ENCODE results near the gene IL22RA1. TPM values are rescaled to one million over a fixed set of nuclear protein-coding genes. Genes with fewer than 3 reads are reported as not detected.

The IL22RA1 gene
- polyA plus RNA-seq, 4 donors = 0.11 to 4.0 (median 2.7) TPM

DNA sequence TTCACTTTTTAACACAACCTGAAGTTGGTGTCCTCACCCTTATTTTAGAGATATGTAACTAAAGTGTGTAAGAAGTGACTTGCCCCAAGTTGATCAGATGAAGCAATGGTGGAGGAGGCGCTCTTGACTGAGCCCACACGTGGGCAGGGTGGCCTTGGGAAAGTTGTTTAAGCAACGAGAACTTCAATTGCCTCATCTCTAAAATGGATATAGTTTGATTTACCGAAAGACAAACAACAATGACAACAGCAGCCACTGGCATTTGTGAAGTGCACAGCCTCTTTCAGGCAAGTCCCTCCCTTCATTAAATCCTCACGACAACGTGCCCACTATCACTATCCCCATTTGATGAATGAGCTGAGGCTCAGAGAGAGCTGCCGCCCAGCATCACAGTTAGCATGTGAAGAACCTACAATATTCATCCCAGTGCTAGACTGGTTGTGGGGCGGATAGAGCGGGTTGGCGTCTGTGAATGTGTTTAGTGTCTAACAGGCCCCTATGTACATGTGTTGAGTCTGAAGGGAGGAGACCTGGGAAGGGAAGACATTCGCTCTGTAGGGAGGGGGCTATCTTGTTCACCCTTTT lies 3.0 kb downstream of the IL22RA1 start:
- no peak for DNase-seq (ENCODE audit: low read depth in 4 of 4, low spot score in 3 of 4)

DNA sequence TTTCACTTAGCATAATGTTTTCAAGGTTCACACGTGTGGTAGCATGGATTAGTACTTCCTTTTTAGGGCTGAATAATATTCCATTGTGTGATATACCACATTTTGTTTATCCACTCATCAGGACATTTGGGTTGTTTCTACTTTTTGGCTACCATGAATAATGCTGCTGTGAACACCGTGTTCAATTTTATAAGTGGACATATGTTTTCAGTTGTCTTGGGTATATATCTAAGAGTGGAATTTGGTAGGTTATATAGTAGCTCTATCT lies 3.8 kb downstream of the IL22RA1 start:
- DNase-seq (ENCODE audit: low read depth in 4 of 4, low spot score in 3 of 4) = no peak

DNA sequence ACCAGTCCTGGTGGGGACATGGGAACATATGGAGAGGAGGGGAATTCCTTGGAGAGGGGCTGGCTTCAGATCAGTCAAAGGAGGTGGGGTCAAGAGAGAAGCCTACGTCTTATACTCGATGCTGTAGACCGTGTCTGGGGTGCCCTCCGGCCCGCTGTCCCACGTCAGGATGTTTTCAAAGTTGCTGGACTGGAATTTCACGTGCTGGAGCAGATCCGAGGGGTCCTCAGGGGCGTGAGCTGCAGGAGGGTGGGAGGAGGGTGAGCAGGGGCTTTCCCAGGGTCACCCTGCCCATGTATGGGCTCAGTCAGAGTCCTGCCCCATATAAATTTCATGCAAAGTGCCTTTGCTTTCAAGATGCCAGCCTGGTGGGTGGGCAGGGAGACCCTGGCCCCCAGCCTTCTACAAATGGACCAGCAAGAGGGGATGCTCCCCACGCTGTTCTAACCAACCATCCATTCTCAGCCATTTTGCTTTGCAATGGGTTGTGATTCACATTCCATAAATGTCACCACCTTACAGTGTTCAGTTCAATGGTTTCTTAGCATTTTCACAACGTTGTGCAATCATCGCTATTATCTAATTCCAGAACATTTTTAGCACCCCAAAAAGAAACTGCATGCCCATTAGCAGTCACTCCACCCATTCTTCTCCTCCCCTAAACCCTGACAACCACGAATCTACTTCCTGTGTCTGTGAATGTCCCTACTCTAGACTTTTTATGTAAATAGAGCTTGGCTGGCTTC lies 4.3 kb downstream of the IL22RA1 start:
- no peak for DNase-seq (ENCODE audit: low read depth in 4 of 4, low spot score in 3 of 4)

DNA sequence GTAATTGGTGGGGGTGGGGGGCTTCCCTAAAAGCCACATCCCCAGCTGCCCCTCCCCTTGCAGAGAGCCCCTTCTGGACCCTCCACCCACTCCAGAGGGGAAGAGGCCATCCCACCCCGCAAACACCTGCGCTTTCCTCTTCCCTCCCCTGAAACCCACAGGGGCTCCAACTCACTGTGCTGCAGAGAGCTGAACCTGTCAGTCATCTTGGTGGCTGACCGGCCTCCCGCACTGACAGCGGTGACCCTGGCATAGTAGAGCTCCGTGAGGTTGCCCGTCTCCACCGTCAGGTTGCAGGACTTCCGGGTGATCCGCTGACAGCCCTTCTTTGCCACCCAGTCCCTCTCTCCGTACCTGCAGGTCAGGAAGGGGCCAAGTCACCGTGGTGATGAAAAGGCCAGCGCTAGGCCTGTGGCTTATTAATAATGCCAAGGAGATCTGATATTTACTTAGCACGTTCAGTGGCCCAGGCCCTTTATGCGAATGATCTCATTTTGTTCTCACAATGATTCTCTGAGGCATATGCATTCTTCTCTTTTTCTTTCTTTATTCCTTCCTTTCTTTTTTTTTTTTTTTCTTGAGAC lies 5.9 kb downstream of the IL22RA1 start:
- DNase-seq (ENCODE audit: low read depth in 4 of 4, low spot score in 3 of 4) = no peak

DNA sequence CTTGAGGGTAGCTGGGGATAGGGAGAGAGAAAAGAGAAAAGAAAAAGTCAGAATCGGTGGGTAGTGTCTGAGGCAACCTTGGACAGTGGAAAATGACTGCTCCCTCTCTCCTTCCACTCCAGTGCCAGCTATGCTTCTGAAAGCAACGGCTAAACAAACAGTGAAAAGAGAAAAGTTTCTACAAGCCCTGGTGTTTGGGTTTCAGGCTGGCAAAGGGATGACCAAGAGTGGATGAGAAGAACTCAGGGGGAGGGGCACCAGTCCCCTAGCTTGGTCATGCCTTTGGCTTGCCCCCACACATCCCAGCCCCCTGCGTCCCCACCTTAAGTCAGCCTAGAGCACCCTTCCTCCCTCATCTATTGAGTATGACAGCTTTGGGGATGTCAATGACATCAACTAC lies 8.6 kb downstream of the IL22RA1 start:
- DNase-seq (ENCODE audit: low read depth in 4 of 4, low spot score in 3 of 4) = no peak

DNA sequence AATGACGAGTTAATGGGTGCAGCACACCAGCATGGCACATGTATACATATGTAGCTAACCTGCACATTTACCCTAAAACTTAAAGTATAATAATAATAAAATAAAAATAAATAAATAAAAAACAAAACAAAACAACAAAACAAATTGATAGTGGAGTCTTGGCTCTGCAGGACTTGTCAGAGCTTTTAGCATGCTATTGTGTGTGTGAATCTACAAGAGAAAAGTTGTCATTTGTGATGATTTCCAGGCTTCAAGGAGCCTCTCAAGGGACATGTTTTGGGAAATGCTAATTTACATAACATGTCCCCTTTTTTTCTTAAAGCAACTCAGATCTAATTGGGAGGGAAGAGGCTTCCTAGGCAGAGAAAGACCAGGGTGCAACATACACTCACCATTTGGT lies 9.1 kb downstream of the IL22RA1 start:
- DNase-seq (ENCODE audit: low read depth in 4 of 4, low spot score in 3 of 4) = no peak

DNA sequence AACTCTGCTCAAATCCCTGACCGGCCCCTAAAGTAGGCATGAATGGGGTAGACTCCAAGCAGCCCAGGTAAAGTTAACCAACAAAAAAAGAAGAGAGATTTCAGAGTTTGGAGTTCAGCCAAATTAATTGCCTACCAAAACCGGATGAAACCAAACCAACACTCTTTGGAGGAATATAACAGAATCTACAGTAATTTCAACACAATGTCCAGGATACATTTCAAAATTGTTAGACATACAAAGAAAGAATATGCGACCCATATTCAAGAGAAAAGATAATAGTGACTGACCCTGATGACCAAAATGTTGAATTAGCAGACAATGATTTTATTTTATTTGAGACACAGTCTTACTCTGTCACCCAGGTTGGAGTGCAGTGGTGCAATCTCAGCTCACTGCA lies 12.6 kb downstream of the IL22RA1 start:
- no peak for DNase-seq (ENCODE audit: low read depth in 4 of 4, low spot score in 3 of 4)

DNA sequence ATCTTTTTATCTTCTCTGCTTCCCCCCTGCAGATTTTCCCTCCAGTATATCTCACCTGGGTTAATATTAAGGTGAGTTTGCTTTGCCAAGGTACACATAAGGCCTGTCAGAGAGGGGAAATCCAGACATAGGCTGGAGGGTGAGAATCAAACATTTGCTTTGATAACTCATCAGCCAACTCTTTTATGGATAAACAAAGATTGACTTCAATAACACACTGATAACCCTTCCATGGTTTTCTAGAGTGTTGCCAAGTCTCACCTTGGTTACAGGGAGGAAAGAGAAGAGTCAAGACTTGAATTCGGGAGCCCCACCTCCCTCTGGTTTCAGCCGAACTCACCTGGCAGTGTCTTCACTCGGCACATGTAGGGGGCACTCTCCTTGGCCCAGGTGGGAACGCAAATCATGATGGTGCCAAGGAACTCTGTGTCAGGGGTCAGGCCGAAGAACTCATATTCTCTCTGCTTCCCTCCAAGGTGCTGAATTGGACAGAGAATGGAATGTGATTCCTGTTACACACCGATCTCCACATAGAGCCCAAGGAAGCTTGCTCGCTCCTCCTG lies 15.1 kb downstream of the IL22RA1 start:
- DNase-seq (ENCODE audit: low read depth in 4 of 4, low spot score in 3 of 4) = no peak

DNA sequence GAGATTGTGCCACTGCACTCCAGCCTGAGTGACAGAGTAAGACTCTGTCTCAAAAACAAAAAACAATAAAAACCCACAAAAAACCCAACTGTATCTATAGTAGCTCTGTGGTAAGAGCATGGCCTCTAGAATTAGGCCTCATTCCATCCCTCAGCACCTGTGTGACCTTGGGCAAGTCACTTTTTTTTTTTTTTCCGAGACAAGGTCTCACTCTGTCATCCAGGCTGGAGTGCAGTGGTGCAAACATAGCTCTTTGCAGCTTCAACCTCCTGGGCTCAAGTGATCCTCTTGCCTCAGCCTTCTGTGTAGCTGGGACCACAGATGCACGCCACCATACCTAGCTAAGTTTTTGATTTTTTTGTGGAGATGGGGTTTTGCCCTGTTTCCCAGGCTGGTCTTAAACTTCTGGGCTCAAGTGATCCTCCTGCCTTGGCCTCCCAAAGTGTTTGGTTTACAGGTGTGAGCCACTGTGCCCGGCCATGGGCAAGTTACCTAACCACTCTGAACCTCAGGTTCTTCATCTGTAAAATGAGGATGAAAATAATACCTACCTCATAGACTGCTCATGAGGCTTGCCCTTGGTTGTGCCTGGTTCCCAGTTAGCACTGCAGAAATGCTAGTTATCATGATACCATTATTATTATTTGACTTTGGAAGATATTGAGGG lies 15.7 kb downstream of the IL22RA1 start:
- no peak for DNase-seq (ENCODE audit: low read depth in 4 of 4, low spot score in 3 of 4)

DNA sequence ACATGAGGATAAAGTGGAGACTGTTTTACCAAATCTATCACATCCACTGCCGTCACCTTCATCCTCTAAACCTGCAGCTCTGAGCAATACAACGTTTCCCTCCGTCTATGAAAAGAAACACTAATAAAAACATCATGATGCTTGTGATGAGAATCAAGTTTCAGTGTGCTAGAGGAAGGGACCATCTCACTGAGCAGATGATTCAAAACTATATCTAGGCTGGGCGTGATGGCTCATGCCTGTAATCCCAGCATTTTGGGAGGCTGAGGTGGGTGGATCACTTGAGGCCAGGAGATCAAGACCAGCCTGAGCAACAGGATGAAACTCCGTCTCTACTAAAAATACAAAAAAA lies 16.3 kb downstream of the IL22RA1 start:
- no peak for DNase-seq (ENCODE audit: low read depth in 4 of 4, low spot score in 3 of 4)

DNA sequence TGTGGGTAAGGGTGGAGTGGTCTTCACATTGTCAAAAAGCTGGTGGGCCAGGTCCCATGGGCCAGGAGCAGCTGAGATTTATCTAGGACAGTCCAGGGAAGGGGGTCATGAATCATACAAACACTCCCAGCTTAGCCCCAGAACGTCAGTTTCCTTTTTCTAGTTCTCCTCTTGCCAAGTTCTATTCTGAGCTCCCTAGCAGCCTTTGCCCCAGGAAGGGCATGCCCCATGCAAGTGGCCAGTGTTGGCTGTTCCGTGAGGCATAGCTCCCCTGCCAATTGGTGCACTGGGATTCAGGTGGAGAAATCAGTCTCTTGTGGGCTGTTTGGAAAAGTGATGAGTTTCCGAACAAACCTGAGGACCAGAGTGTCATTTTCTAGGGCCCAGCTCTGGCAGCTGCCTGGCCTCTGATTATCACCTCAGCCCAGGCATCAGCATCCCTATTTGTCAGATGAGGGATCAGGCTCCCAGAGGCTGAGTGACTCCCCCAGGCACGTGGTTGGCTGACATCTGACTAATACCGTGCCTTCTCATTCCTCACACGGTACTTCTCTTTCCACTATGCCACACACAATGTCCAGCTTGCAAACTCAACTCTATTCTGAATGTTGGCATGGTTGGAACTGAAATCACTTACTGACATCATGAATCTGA lies 16.8 kb downstream of the IL22RA1 start:
- DNase-seq (ENCODE audit: low read depth in 4 of 4, low spot score in 3 of 4) = no peak

DNA sequence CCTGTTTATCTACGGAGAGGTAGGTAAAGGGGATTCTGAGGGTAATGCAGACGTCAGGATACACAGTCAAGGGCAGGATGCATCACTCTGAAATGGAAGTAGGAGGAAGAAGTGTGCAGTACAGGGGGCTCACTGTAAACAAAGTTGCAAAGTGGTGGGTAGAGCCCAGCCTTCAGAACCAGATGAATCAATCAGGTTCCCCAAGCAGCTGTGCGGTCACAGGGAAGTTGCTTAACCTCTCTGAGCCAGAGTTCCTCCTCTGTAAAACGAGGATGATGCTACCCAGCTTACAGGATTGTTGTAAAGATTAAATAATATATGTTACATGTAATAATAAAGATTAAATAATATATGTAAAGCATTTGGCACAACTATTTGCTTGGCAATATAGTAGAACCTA lies 17.5 kb downstream of the IL22RA1 start:
- DNase-seq (ENCODE audit: low read depth in 4 of 4, low spot score in 3 of 4) = no peak

DNA sequence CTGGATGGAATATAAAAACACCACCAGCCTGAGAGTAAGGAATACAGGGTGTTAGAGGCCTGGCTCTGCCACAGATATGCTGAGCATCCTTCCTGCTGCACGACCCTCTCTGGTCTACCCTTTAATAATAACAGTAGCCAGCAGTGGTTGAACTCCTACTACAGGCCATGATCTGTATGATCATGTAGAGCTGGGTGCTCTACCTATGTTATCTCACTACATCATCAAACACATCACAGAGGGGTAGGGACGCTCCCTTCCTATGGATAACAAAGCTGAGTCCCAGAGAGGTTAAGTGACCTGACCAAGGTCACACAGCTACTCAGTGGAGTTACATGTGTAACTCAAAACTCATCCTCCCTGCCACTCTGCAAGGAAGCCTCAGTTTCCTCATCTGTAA lies 18.0 kb downstream of the IL22RA1 start:
- no peak for DNase-seq (ENCODE audit: low read depth in 4 of 4, low spot score in 3 of 4)

DNA sequence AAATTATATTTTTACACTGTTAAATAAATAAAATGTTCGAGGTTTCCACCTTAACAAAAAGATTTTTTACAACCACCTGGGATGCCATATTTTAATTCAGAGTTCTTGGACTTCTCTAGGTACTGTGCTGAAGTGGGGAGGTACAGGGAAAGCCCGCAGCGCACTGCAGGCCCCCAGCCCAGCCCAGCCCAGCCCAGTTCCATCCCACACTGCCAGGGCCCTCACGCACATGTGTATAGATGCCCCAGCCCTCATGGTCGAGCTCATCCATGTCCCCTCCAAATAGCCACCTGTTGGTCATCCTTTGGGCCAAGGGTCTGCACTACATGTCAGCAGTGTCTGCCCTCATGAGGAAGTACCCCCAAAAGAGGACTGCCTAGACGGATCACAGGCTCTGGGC lies 19.3 kb downstream of the IL22RA1 start:
- no peak for DNase-seq (ENCODE audit: low read depth in 4 of 4, low spot score in 3 of 4)

DNA sequence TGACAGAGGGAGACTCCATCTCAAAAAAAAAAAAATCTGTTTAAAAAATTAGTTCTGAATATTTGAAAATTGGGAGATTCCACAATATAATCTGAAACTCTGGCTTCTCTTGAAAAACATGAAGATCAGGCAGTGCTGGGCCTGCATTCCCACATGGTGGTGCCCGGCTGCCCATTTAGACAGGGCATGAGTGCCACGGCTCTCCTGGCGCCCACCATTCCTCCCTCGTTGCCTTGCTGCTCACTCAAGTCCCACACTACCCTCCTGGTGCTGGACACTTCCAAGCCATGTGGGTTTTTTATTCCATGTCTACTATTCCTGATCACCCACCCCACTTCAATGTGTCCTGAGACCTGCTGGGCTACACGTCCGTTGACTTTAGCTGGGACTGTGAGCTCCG lies 20.2 kb downstream of the IL22RA1 start:
- DNase-seq (ENCODE audit: low read depth in 4 of 4, low spot score in 3 of 4) = no peak

DNA sequence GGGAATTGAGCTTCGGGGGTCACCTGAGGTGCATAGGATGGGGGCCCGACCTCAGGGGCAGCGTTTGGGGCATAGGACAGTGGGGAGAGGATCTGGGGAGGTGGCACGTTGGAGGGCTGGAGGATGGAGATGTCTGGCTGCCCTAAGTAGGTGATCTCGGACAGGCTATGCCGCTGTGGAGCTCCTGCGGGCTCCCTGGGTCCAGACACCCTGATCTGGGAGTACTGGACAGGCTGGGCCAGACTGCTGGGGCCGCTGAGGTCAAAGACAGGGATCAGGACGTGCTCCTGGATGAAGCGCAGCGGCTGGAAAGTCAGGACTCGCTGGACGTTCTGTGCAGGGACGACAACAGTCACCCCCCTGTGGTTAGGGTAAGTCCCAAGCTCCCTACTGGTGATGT lies 21.5 kb downstream of the IL22RA1 start:
- DNase-seq (ENCODE audit: low read depth in 4 of 4, low spot score in 3 of 4) = no peak

DNA sequence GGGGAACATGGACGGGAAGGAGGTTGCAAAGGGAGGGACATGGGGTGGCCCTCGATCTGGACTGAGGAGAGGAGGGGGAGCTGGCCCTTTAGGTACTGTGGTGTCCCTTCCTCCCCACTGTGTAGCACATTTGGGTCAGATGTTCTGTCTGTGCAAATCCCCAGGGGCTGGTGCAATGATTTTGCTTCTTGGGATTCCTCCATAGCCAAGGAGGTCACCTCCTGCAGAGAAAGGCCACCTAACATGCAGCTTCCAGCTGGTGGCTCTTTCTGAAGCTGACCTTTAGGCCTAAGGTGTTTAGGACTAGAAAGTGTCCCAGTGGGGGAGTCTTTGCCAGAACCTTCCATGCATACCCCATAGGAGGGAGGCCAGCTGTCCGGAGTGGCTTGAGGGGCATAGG lies 22.0 kb downstream of the IL22RA1 start:
- no peak for DNase-seq (ENCODE audit: low read depth in 4 of 4, low spot score in 3 of 4)

DNA sequence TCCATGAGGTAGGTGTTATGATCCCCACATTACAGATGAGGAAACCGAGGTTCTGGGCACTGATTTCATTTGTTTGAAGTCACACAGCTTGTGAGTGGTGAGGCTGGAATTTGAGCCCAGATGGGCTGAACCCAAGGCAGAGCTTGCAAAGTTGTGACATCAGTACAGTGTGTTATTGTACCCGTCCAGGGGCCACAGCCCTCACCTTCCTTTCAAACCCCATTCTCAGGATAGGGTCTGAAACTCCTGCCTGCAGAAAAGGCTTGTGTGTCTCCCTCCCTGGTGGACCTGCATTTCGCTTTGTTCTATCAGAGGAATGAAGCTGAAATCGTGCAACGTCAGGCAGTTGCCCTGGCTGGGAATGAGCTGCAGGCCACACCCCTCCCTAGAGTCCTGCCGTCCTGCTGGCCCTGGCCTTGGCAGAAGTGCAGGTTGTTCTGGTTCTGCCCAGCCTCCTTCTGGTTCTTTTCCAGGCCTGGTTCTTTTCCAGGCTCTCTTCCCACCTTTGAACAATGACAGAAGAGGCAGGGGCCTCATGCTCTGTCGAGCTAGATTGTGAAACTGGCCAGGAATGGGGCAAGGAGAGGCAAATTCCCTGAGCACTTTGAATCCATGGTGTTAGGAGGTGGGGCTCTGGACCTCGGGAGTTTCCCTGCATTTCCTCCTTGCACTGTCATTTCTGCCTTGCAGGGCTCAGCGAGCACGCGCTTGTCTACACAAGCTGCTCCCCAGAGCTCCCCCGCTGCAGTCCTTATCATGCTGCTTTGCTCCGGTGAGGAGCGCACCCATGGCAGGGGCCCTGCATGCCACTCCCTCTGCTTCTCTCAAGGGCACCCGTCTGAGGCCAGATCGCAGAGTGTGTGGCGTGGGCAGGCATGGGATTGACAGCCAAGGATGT lies 22.8 kb downstream of the IL22RA1 start:
- DNase-seq (ENCODE audit: low read depth in 4 of 4, low spot score in 3 of 4) = no peak

DNA sequence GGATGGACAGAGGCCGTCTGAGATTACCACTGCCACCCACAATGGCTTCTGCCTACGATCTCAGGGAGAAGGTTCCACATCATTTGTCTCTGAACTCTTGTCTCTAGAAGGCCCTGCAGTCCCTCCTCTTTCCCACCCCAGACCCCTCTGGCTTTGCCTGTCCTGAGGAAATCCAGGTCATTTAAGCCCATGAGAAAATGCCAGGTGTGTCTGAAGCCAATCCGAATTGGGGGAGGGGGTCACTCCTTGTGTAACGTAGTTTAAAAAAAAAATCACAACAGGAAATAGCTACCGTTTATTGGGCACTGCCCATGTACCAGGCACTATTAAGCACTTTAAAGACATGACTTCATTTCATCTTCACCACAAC lies 23.5 kb downstream of the IL22RA1 start:
- no peak for DNase-seq (ENCODE audit: low read depth in 4 of 4, low spot score in 3 of 4)
